GM12878 (cell line): Measurements from ENCODE around the gene MACROD2. TPM values are rescaled to one million over a fixed set of nuclear protein-coding genes. Genes with fewer than 3 reads are reported as not detected.

Experiments used
- ATAC-seq: fragments of 200-7000 bp; cut with Tn5 transposase; 3 replicates; pipeline ENCODE4 v1.9.1; 2020; ENCODE audit warnings: mild to moderate bottlenecking, moderate library complexity
- BruUV-seq: library from RNA; stranded (reverse); fragments of 400-500 nt; replicated peaks from 2 replicates; lab custom pipeline; 2021; lab: Mats Ljungman, UMichigan
- CTCF ChIA-PET: fragments of 300-600 bp; sonication (Branson Sonifier 250); formaldehyde crosslinking; extraction: SDS; loops from one replicate; lab custom pipeline; 2021; ENCODE audit warnings: inconsistent platforms; lab: Yijun Ruan, JAX
- POLR2A ChIA-PET: fragments of 350-600 bp; formaldehyde crosslinking; extraction: SDS; loops from one replicate; lab custom pipeline; 2021; ENCODE audit warnings: inconsistent platforms; lab: Charles Lee
- RAD21 ChIA-PET: fragments of 300-600 bp; sonication (Branson Sonifier 250); formaldehyde crosslinking; loops from one replicate; lab custom pipeline; 2023; ENCODE audit warnings: antibody characterized with exemption; ENCODE audit not compliant: unreplicated experiment; lab: Charles Lee
- SMC1A ChIA-PET: fragments of 300-600 bp; sonication (Branson Sonifier 250); formaldehyde crosslinking; loops from one replicate; lab custom pipeline; 2023; ENCODE audit not compliant: unreplicated experiment, uncharacterized antibody; lab: Charles Lee
- DNase-seq: peaks from one replicate; pipeline ENCODE4 v3.0.0-alpha.2; 2011; ENCODE audit warnings: low read depth, low spot score
- FAIRE-seq: peaks from 3 replicates; lab custom pipeline; 2011; peaks lifted over from hg19 to GRCh38; lab: Jason Lieb, UNC
- H2AFZ ChIP-seq: 2 replicates; pipeline ENCODE4 v1.6.0; 2011; ENCODE audit warnings: low read depth, low read length, control low read depth; ENCODE audit not compliant: control insufficient read depth
- H3K27ac ChIP-seq: 2 replicates; pipeline ENCODE4 v1.5.1; 2011; ENCODE audit warnings: control low read depth; ENCODE audit not compliant: control insufficient read depth, insufficient read depth
- H3K27me3 ChIP-seq, 2 experiments: replicated peaks in 1 of 2; 2 replicates each; pipeline versions ENCODE4 v1.6.0 to v1.6.1; 2011; ENCODE audit warnings: low read length in 1 of 2; ENCODE audit not compliant: control insufficient read depth in 2 of 2, insufficient read depth in 2 of 2
- H3K36me3 ChIP-seq, 2 experiments: 2 replicates each; pipeline ENCODE4 v1.5.1; 2011; ENCODE audit warnings: low read length in 1 of 2; ENCODE audit not compliant: control insufficient read depth in 2 of 2, insufficient read depth in 2 of 2
- H3K4me1 ChIP-seq: 2 replicates; pipeline ENCODE4 v1.6.1; 2011; ENCODE audit warnings: mild to moderate bottlenecking, low read length, moderate library complexity, mixed read lengths; ENCODE audit not compliant: control insufficient read depth, insufficient read depth
- H3K4me2 ChIP-seq: 2 replicates; pipeline ENCODE4 v1.6.0; 2011; ENCODE audit warnings: control low read depth; ENCODE audit not compliant: control insufficient read depth, insufficient read depth
- H3K4me3 ChIP-seq: fragments of 200-600 bp; sonication (generic); 2 replicates; pipeline ENCODE4 v1.5.1; 2016
- H3K79me2 ChIP-seq: 2 replicates; pipeline ENCODE4 v1.6.0; 2011; ENCODE audit warnings: low read length; ENCODE audit not compliant: control insufficient read depth, insufficient read depth
- H3K9ac ChIP-seq: 2 replicates; pipeline ENCODE4 v1.8.0; 2011; ENCODE audit warnings: low read length, control low read depth, mixed read lengths; ENCODE audit not compliant: control insufficient read depth, insufficient read depth
- H3K9me3 ChIP-seq: replicated peaks from 3 replicates; pipeline ENCODE4 v1.5.1; 2011; ENCODE audit warnings: mild to moderate bottlenecking, low read length; ENCODE audit not compliant: control insufficient read depth, insufficient read depth
- H4K20me1 ChIP-seq: 2 replicates; pipeline ENCODE4 v1.6.0; 2011; ENCODE audit not compliant: control insufficient read depth, insufficient read depth
- ATF7 ChIP-seq: fragments of 450-650 bp; IDR thresholded peaks from 2 replicates; pipeline ENCODE4 v1.6.1; 2016; ENCODE audit warnings: low read depth, mild to moderate bottlenecking
- BRCA1 ChIP-seq: IDR thresholded peaks from 2 replicates; pipeline ENCODE4 v1.6.1; 2011; ENCODE audit warnings: low read depth, low read length, improper control_type of control experiment
- CBX3 ChIP-seq: fragments of 200-600 bp; sonication (generic); IDR thresholded peaks from 2 replicates; pipeline ENCODE4 v1.6.1; 2016; ENCODE audit warnings: low read depth, borderline replicate concordance
- EZH2 ChIP-seq: IDR thresholded peaks from 2 replicates; pipeline ENCODE4 v1.6.1; 2012; ENCODE audit warnings: low read depth, mild to moderate bottlenecking, control low read depth, inconsistent platforms, low read length, borderline replicate concordance; ENCODE audit not compliant: control insufficient read depth
- FOXM1 ChIP-seq: IDR thresholded peaks from 2 replicates; pipeline ENCODE4 v1.6.1; 2012; ENCODE audit warnings: low read depth, mild to moderate bottlenecking, inconsistent platforms, low read length, moderate library complexity
- HDAC6 ChIP-seq: fragments of 200-600 bp; sonication (generic); IDR thresholded peaks from one replicate; pipeline ENCODE4 v1.8.0; 2017; ENCODE audit warnings: antibody characterized with exemption; ENCODE audit not compliant: unreplicated experiment
- LARP7 ChIP-seq: fragments of 450-650 bp; IDR thresholded peaks from 2 replicates; pipeline ENCODE4 v1.6.1; 2017; ENCODE audit warnings: mild to moderate bottlenecking
- MTA3 ChIP-seq: IDR thresholded peaks from 2 replicates; pipeline ENCODE4 v1.6.1; 2012; ENCODE audit warnings: low read length, inconsistent platforms, borderline replicate concordance
- RUNX3 ChIP-seq: IDR thresholded peaks from 2 replicates; pipeline ENCODE4 v1.6.1; 2012; ENCODE audit warnings: low read length, inconsistent platforms
- SP1 ChIP-seq: IDR thresholded peaks from one replicate; pipeline ENCODE4 v1.6.1; 2011; ENCODE audit warnings: low read depth, low read length
- WGBS: methylation state at CpG from one replicate; pipeline ENCODE4 v1.1.6; 2016; ENCODE audit warnings: low lambda C conversion rate; ENCODE audit not compliant: insufficient replicate concordance, insufficient coverage; ENCODE audit errors: missing lambda C conversion rate; 5-methylcytosine and 5-hydroxymethylcytosine counted together
- in situ Hi-C: fragments of 300-500 bp; cut with MboI; formaldehyde crosslinking; loops from 9 replicates; pipeline ENCODE4 v1.14.3; 2018; ENCODE audit warnings: mixed read lengths
- intact Hi-C: fragments of 100-400 bp; cut with micrococcal nuclease; formaldehyde crosslinking; loops from one replicate; pipeline ENCODE4 v1.14.2; 2022; ENCODE audit not compliant: unreplicated experiment
- polyA plus RNA-seq, 11 experiments: library from polyadenylated mRNA; depleted of rRNA in 4 of 11; unstranded in 6 of 11; stranded (reverse) in 5 of 11; fragments of >200 nt; fragmentation: Nextera tagmentation in 4 of 11; fragmentation: Illumina TruSeq in 1 of 11; extraction: Ambion mirVana in 4 of 11; extraction: Trizol in 1 of 11; gene quantifications; 1 replicate in 1 of 11; 2 replicates in 10 of 11; pipeline versions ENCODE4 v1.2.1 to v1.2.3, GENCODE V29; 2011 to 2016; ENCODE audit warnings: inconsistent platforms in 2 of 11, missing spikeins in 2 of 11, low read depth in 1 of 11
- total RNA-seq, 4 experiments: library from RNA; depleted of rRNA in 3 of 4; stranded (reverse); fragments of >200 nt in 3 of 4; fragmentation: Illumina TruSeq in 1 of 4; extraction: Trizol in 1 of 4; gene quantifications; 2 replicates each; pipeline versions ENCODE4 v1.2.1 to v1.2.3, GENCODE V29; 2013 to 2021
- TF ChIP-seq, protein P1 (sequence below): IDR thresholded peaks from 2 replicates; pipeline ENCODE4 v1.6.1; 2012; ENCODE audit warnings: mild to moderate bottlenecking, low read depth, low read length
- TF ChIP-seq, protein P2 (sequence below): fragments of 450-650 bp; IDR thresholded peaks from 2 replicates; pipeline ENCODE4 v1.6.1; 2016; ENCODE audit warnings: mild to moderate bottlenecking
- TF ChIP-seq, protein P3 (sequence below): fragments of 450-650 bp; conservative IDR thresholded peaks from 2 replicates; pipeline ENCODE4 v1.6.1; 2017; ENCODE audit warnings: mild to moderate bottlenecking, moderate library complexity
- TF ChIP-seq, protein P4 (sequence below): fragments of 450-650 bp; IDR thresholded peaks from 2 replicates; pipeline ENCODE4 v1.6.1; 2017; ENCODE audit warnings: borderline replicate concordance

The MACROD2 gene
- total and polyA plus RNA-seq, 10 of the 15 experiments (the other 5 are each of a cell fraction or from before 2014, with no cell fraction given) = 1.1 to 21.5 (median 2.2) TPM

DNA sequence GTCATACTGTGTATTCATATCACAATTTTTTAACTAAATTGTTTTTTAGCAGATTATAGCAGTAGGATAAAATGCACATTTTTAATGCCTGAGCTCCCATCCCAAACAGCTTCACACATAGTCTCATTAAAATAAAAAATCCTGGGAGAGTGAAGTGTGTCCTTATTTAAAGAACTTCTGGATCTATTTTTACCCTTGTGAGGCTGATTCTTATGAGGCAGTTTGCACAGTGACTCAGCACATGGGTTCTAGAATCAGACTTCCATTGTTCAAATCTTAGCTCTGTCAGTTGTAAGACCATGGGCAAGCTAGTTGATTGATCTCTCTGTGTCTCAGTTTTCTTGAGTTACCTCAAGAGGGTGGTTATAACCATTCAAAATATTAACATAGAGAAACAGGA is 72.3 kb downstream of the MACROD2 start (continued):
- TF ChIP-seq, protein P1, sequence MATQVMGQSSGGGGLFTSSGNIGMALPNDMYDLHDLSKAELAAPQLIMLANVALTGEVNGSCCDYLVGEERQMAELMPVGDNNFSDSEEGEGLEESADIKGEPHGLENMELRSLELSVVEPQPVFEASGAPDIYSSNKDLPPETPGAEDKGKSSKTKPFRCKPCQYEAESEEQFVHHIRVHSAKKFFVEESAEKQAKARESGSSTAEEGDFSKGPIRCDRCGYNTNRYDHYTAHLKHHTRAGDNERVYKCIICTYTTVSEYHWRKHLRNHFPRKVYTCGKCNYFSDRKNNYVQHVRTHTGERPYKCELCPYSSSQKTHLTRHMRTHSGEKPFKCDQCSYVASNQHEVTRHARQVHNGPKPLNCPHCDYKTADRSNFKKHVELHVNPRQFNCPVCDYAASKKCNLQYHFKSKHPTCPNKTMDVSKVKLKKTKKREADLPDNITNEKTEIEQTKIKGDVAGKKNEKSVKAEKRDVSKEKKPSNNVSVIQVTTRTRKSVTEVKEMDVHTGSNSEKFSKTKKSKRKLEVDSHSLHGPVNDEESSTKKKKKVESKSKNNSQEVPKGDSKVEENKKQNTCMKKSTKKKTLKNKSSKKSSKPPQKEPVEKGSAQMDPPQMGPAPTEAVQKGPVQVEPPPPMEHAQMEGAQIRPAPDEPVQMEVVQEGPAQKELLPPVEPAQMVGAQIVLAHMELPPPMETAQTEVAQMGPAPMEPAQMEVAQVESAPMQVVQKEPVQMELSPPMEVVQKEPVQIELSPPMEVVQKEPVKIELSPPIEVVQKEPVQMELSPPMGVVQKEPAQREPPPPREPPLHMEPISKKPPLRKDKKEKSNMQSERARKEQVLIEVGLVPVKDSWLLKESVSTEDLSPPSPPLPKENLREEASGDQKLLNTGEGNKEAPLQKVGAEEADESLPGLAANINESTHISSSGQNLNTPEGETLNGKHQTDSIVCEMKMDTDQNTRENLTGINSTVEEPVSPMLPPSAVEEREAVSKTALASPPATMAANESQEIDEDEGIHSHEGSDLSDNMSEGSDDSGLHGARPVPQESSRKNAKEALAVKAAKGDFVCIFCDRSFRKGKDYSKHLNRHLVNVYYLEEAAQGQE = no peak
- TF ChIP-seq ATF7 (no peak), MTA3 (no peak), EZH2 (no peak), SP1 (no peak), FOXM1 (no peak)
- TF ChIP-seq, protein P2, sequence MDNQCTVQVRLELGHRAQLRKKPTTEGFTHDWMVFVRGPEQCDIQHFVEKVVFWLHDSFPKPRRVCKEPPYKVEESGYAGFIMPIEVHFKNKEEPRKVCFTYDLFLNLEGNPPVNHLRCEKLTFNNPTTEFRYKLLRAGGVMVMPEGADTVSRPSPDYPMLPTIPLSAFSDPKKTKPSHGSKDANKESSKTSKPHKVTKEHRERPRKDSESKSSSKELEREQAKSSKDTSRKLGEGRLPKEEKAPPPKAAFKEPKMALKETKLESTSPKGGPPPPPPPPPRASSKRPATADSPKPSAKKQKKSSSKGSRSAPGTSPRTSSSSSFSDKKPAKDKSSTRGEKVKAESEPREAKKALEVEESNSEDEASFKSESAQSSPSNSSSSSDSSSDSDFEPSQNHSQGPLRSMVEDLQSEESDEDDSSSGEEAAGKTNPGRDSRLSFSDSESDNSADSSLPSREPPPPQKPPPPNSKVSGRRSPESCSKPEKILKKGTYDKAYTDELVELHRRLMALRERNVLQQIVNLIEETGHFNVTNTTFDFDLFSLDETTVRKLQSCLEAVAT = no peak

DNA sequence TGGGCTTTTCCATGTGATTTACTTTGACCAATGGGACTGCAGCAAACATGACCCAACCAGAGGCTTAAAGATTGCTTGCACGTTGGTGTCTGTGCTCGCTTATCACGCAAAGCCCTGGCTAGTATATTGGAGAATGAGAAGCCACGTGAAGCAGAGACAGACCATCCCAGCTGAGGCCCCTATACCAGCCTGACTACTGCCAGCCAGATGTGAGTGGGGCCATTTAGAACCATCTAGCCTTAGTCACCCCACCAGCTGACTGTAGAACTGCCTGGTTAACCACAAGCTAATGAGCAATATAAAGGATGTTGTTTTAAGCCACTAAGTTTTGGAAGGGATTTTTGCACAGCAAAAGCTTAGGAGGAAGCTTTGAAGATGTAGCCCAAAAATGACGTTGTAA is 74.5 kb downstream of the MACROD2 start:
- ATAC-seq (no peak), DNase-seq (no peak), FAIRE-seq (no peak)
- POLR2A ChIA-PET = no interaction called here
- Histone ChIP-seq H3K9ac (no peak overlapping the region), H2AFZ (no peak overlapping the region), H3K4me2 (no peak overlapping the region), H3K27me3 (peaks cover 0 to 1% of the 10 kb centered on the region in 2 experiments; a peak in 1 of 4 replicates), H3K36me3 (no peaks in the 10 kb centered on the region), H3K79me2 (no peaks in the 10 kb centered on the region), H4K20me1 (no peaks in the 10 kb centered on the region), H3K9me3 (no peaks in the 10 kb centered on the region), H3K27ac (no peak overlapping the region), H3K4me3 (no peak overlapping the region), H3K4me1 (no peaks in the 10 kb centered on the region)
- BruUV-seq = no TSS peak
- in situ Hi-C loops (no loop called here), intact Hi-C loops (no loop called here)
- SMC1A ChIA-PET = no interaction called here
- CTCF ChIA-PET = no interaction called here
- WGBS = 32% methylated on average over 5 of the region's 5 CpGs
- RAD21 ChIA-PET = no interaction called here
- TF ChIP-seq CBX3 = no peak
- no peak for TF ChIP-seq LARP7
- TF ChIP-seq, protein P3, sequence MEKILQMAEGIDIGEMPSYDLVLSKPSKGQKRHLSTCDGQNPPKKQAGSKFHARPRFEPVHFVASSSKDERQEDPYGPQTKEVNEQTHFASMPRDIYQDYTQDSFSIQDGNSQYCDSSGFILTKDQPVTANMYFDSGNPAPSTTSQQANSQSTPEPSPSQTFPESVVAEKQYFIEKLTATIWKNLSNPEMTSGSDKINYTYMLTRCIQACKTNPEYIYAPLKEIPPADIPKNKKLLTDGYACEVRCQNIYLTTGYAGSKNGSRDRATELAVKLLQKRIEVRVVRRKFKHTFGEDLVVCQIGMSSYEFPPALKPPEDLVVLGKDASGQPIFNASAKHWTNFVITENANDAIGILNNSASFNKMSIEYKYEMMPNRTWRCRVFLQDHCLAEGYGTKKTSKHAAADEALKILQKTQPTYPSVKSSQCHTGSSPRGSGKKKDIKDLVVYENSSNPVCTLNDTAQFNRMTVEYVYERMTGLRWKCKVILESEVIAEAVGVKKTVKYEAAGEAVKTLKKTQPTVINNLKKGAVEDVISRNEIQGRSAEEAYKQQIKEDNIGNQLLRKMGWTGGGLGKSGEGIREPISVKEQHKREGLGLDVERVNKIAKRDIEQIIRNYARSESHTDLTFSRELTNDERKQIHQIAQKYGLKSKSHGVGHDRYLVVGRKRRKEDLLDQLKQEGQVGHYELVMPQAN = no peak
- TF ChIP-seq, protein P4, sequence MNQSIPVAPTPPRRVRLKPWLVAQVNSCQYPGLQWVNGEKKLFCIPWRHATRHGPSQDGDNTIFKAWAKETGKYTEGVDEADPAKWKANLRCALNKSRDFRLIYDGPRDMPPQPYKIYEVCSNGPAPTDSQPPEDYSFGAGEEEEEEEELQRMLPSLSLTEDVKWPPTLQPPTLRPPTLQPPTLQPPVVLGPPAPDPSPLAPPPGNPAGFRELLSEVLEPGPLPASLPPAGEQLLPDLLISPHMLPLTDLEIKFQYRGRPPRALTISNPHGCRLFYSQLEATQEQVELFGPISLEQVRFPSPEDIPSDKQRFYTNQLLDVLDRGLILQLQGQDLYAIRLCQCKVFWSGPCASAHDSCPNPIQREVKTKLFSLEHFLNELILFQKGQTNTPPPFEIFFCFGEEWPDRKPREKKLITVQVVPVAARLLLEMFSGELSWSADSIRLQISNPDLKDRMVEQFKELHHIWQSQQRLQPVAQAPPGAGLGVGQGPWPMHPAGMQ = no peak
- TF ChIP-seq BRCA1 = no peak
- TF ChIP-seq RUNX3 = no peak
- no peak for TF ChIP-seq HDAC6
